Measurements from ENCODE around the gene APOA4.

Gene APOA4

GRCh38 chr11:116792869-116793771 is 30.0 kb downstream of the APOA4 start:
- DNase-seq (ENCODE audit: low spot score) = peak; percentile 64
- CTCF ChIA-PET = interaction anchor here (0.6 to 0.8 kb wide), 5 partner anchors 37 to 822 kb away, joined by 3 to 4 read pairs (median 3); partner anchors contain the start of gene APOC3
- POLR2A ChIA-PET (ENCODE audit: low non-redundant PET) = no interaction called here
- TF ChIP-seq CTCF (conservative IDR thresholded peaks at IDR 0.05; ENCODE audit: low read depth) = no peak
- H3K27ac ChIP-seq = no peak overlapping the region

- DNase-seq (ENCODE audit: low spot score) = no peak
- ChIA-PET CTCF (interaction anchor here (0.7 kb wide), 2 partner anchors 63 to 407 kb away, joined by 3 to 4 read pairs; no protein-coding TSS in a partner anchor), POLR2A (ENCODE audit: low non-redundant PET) (no interaction called here)
- TF ChIP-seq CTCF (conservative IDR thresholded peaks at IDR 0.05; ENCODE audit: low read depth) = no peak
- H3K27ac ChIP-seq = no peak overlapping the region
Observed at GRCh38 chr11:116792144-116792868, 30.8 kb downstream of the APOA4 start.

- CTCF ChIA-PET = interaction anchor here (0.7 to 2.2 kb wide), 2 partner anchors 44 to 407 kb away, joined by 3 to 8 read pairs; no protein-coding TSS in a partner anchor
- TF ChIP-seq CTCF (conservative IDR thresholded peaks at IDR 0.05; ENCODE audit: low read depth) = no peak
- POLR2A ChIA-PET (ENCODE audit: low non-redundant PET) = no interaction called here
- no peak within 1 kb of the TSS for H3K27ac ChIP-seq
- no peak for DNase-seq (ENCODE audit: low spot score)
Observed at GRCh38 chr11:116791813-116792143, 31.3 kb downstream of the APOA4 start, which contains the start of gene APOA5. TSS of gene APOA5 (minus strand) at chr11:116791879. CDS start at chr11:116791860, 19 bp downstream.

GRCh38 chr11:116791002-116791812 is 31.9 kb downstream of the APOA4 start:
- DNase-seq (ENCODE audit: low spot score) = peak; percentile 40
- ChIA-PET CTCF (interaction anchor here (0.7 to 2.2 kb wide), 4 partner anchors 45 to 408 kb away, joined by 3 to 8 read pairs (median 5); no protein-coding TSS in a partner anchor), POLR2A (ENCODE audit: low non-redundant PET) (no interaction called here)
- peak; percentile 50; the same call in 1 of the 2 replicates for TF ChIP-seq CTCF (conservative IDR thresholded peaks at IDR 0.05; ENCODE audit: low read depth)
- no peak overlapping the region for H3K27ac ChIP-seq

GRCh38 chr11:116790167-116791001 is 32.7 kb downstream of the APOA4 start:
- TF ChIP-seq CTCF (conservative IDR thresholded peaks at IDR 0.05; ENCODE audit: low read depth) = no peak
- POLR2A ChIA-PET (ENCODE audit: low non-redundant PET) = interaction anchor here (0.6 kb wide), 1 partner anchor 15 kb away, joined by 6 read pairs; no protein-coding TSS in a partner anchor
- DNase-seq (ENCODE audit: low spot score) = no peak
- H3K27ac ChIP-seq = no peak overlapping the region
- CTCF ChIA-PET = interaction anchor here (0.5 to 2.2 kb wide), 4 partner anchors 46 to 373 kb away, joined by 3 to 8 read pairs (median 5); no protein-coding TSS in a partner anchor
